HepG2 (cell line): ENCODE measurements around the gene COASY. TPM values are rescaled to one million over a fixed set of nuclear protein-coding genes. Genes with fewer than 3 reads are reported as not detected.

Source experiments
- ATAC-seq: fragments of 200-7000 bp; cut with Tn5 transposase; 3 replicates; pipeline ENCODE4 v1.9.1; 2020; ENCODE audit warnings: mild to moderate bottlenecking, moderate library complexity
- BruUV-seq: library from RNA; stranded (reverse); fragments of 400-500 nt; replicated peaks from 2 replicates; lab custom pipeline; 2021; lab: Mats Ljungman, UMichigan
- CTCF ChIA-PET: fragments of 300-600 bp; formaldehyde crosslinking; extraction: SDS; loops from one replicate; lab custom pipeline; 2021; ENCODE audit warnings: low total read pairs, inconsistent platforms, low intra/inter-chr PET ratio; lab: Yijun Ruan, JAX
- POLR2A ChIA-PET: fragments of 350-600 bp; sonication (Branson Sonifier 250); formaldehyde crosslinking; loops from one replicate; lab custom pipeline; 2020; ENCODE audit warnings: antibody characterized with exemption, inconsistent platforms; lab: Yijun Ruan, JAX
- DNase-seq: peaks from one replicate; pipeline ENCODE4 v3.0.0-alpha.2; 2015; ENCODE audit warnings: low spot score
- FAIRE-seq: peaks from 3 replicates; lab custom pipeline; 2011; peaks lifted over from hg19 to GRCh38; lab: Jason Lieb, UNC
- H2AFZ ChIP-seq: one replicate; pipeline ENCODE4 v1.6.1; 2011; ENCODE audit warnings: low read length, inconsistent platforms
- H3K27ac ChIP-seq: fragments of 300-600 bp; 3 replicates; pipeline ENCODE4 v1.8.0; 2011; ENCODE audit warnings: mixed run types, mild to moderate bottlenecking, mixed read lengths, low read length, inconsistent platforms; ENCODE audit not compliant: insufficient read depth; ENCODE audit errors: extremely low read length
- H3K27me3 ChIP-seq, 2 experiments: fragments of 200-600 bp in 1 of 2; 2 replicates in 1 of 2; 3 replicates in 1 of 2; pipeline versions ENCODE4 v1.6.0 to v1.8.0; 2011; ENCODE audit warnings: low read length in 2 of 2, mild to moderate bottlenecking in 2 of 2, moderate library complexity in 2 of 2, inconsistent platforms in 1 of 2; ENCODE audit not compliant: insufficient read depth in 2 of 2, control insufficient read depth in 1 of 2
- H3K36me3 ChIP-seq, 2 experiments: fragments of 200-600 bp in 1 of 2; replicated peaks in 1 of 2; 2 replicates in 1 of 2; 3 replicates in 1 of 2; pipeline versions ENCODE4 v1.5.1 to v1.8.0; 2011; ENCODE audit warnings: low read length in 2 of 2, inconsistent platforms in 1 of 2; ENCODE audit not compliant: insufficient read depth in 2 of 2, control insufficient read depth in 1 of 2
- H3K4me1 ChIP-seq: 2 replicates; pipeline ENCODE4 v1.5.1; 2012; ENCODE audit warnings: low read length, inconsistent platforms; ENCODE audit not compliant: insufficient read depth
- H3K4me2 ChIP-seq: 2 replicates; pipeline ENCODE4 v1.6.0; 2011; ENCODE audit warnings: low read depth, low read length, inconsistent platforms
- H3K4me3 ChIP-seq, 3 experiments: fragments of 200-600 bp in 1 of 3; sonication (generic), shearing (Covaris generic) in 1 of 3; replicated peaks in 1 of 3; 2 replicates each; pipeline ENCODE4 v1.5.1; 2011 to 2016; ENCODE audit warnings: low read length in 3 of 3, inconsistent platforms in 2 of 3, low read depth in 2 of 3, mild to moderate bottlenecking in 2 of 3, control low read depth in 1 of 3, mixed read lengths in 1 of 3; ENCODE audit not compliant: insufficient read depth in 1 of 3
- H3K79me2 ChIP-seq: one replicate; pipeline ENCODE4 v1.6.1; 2011; ENCODE audit warnings: low read length, inconsistent platforms; ENCODE audit not compliant: insufficient read depth
- H3K9ac ChIP-seq: 2 replicates; pipeline ENCODE4 v1.6.0; 2011; ENCODE audit warnings: mild to moderate bottlenecking, low read depth, low read length, inconsistent platforms; ENCODE audit not compliant: insufficient read depth
- H3K9me3 ChIP-seq: 2 replicates; pipeline ENCODE4 v1.5.1; 2012; ENCODE audit warnings: mild to moderate bottlenecking, low read length
- H4K20me1 ChIP-seq: 2 replicates; pipeline ENCODE4 v1.6.0; 2011; ENCODE audit warnings: inconsistent platforms, mild to moderate bottlenecking, low read length, moderate library complexity; ENCODE audit not compliant: insufficient read depth
- POLR2AphosphoS5 ChIP-seq: IDR thresholded peaks from 2 replicates; pipeline ENCODE4 v1.6.1; 2012; ENCODE audit warnings: low read depth, low read length
- PRPF4 ChIP-seq: fragments of 200-400 bp; formaldehyde crosslinking; IDR thresholded peaks from 2 replicates; pipeline ENCODE4 v1.6.1; 2016; ENCODE audit warnings: low read length, low read depth; ENCODE audit not compliant: poor library complexity, severe bottlenecking
- UBTF ChIP-seq: sonication (generic); formaldehyde crosslinking; IDR thresholded peaks from 2 replicates; pipeline ENCODE4 v1.4.0; 2020; ENCODE audit warnings: mild to moderate bottlenecking, missing genetic modification reagents
- ZBTB7A ChIP-seq: sonication (generic); formaldehyde crosslinking; IDR thresholded peaks from 2 replicates; pipeline ENCODE4 v1.8.0; 2022; ENCODE audit warnings: mild to moderate bottlenecking, missing genetic modification reagents
- ZNF280B ChIP-seq: sonication (generic); formaldehyde crosslinking; IDR thresholded peaks from 2 replicates; pipeline ENCODE4 v1.5.0; 2020; ENCODE audit warnings: missing genetic modification reagents, mild to moderate bottlenecking, borderline replicate concordance
- ZNF646 ChIP-seq: sonication (generic); formaldehyde crosslinking; IDR thresholded peaks from 2 replicates; pipeline ENCODE4 v1.9.0; 2021; ENCODE audit warnings: mild to moderate bottlenecking, missing genetic modification reagents
- WGBS: methylation state at CpG from one replicate; pipeline ENCODE4 v1.1.6; 2017; ENCODE audit warnings: low lambda C conversion rate; 5-methylcytosine and 5-hydroxymethylcytosine counted together
- in situ Hi-C: cut with HindIII; loops from 2 replicates; pipeline ENCODE4 v1.10.0; 2017; ENCODE audit warnings: low pct_unique_long_range_greater_than_20kb; ENCODE audit not compliant: extremely low pct_ligation_motif_present
- intact Hi-C: fragments of 100-400 bp; cut with micrococcal nuclease; formaldehyde crosslinking; loops from one replicate; pipeline ENCODE4 v1.10.0; 2022; ENCODE audit not compliant: unreplicated experiment
- polyA plus RNA-seq, 8 experiments: library from polyadenylated mRNA; depleted of rRNA in 3 of 8; stranded (reverse) in 7 of 8; unstranded in 1 of 8; fragments of >200 nt; fragmentation: Illumina TruSeq in 4 of 8; extraction: Trizol in 4 of 8; gene quantifications; 2 replicates each; pipeline versions ENCODE4 v1.2.1 to v1.2.3, GENCODE V29; 2011 to 2016; ENCODE audit warnings: low read depth in 4 of 8, missing spikeins in 1 of 8, mixed read lengths in 1 of 8; ENCODE audit not compliant: insufficient read depth in 1 of 8
- total RNA-seq, 5 experiments: library from RNA; depleted of rRNA; stranded (reverse); fragments of >200 nt; fragmentation: Illumina TruSeq; extraction: Trizol; gene quantifications; 2 replicates each; pipeline ENCODE4 v1.2.3, GENCODE V29; 2016; ENCODE audit warnings: low read depth in 1 of 5
- TF ChIP-seq, protein P1 (sequence below): sonication (generic); formaldehyde crosslinking; IDR thresholded peaks from 2 replicates; pipeline ENCODE4 v1.4.0; 2020; ENCODE audit warnings: missing genetic modification reagents

The COASY gene
- total and polyA plus RNA-seq, 2 of the 13 experiments (the other 11 are each of a cell fraction or from before 2014, with no cell fraction given) = 90.7 to 125 TPM

DNA sequence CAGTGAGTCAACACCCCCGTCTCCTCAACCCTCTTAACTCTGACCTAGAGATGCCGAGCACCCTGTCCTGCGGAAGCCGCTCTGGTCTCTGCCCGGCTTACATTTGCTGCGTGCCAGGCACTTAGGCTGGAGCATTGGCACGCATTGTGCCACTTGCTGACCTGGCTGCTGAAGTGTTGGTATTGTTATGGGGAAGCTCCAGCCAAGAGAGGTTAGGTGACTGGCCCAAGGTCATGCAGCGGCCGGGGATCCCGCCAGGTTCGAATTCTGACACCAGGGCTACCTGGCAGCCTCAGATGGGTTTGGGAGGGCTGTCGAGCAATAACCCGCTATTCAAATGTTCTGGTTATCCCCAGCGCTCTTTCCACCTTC is 14.3 kb upstream of the COASY start:
- FAIRE-seq (no peak), DNase-seq (no peak), ATAC-seq (no peak)
- intact Hi-C loops (no loop called here), in situ Hi-C loops (no loop called here)
- Histone ChIP-seq H3K9ac (no peak overlapping the region), H3K36me3 (peaks cover 0 to 12% of the 10 kb centered on the region in 2 experiments; a peak in 3 of 5 replicates), H3K27ac (no peak overlapping the region), H4K20me1 (no peaks in the 10 kb centered on the region), H3K27me3 (no peaks in the 10 kb centered on the region), H3K79me2 (peaks cover under 1% of the 10 kb centered on the region), H3K9me3 (no peaks in the 10 kb centered on the region), H3K4me2 (no peak overlapping the region), H2AFZ (no peak overlapping the region), H3K4me3 (no peak overlapping the region), H3K4me1 (peaks cover 65% of the 10 kb centered on the region)
- WGBS = 95% methylated on average over 10 of the region's 14 CpGs
- CTCF ChIA-PET = no interaction called here
- TF ChIP-seq UBTF (CRISPR knock-in tag) (0 out of 2 replicates have a peak, but pooled peaks have one; percentile 3), ZBTB7A (CRISPR knock-in tag) (no peak), ZNF280B (CRISPR knock-in tag) (peak; percentile 55; the same call in 1 of the 2 replicates), POLR2AphosphoS5 (0 out of 2 replicates have a peak, but pooled peaks have one; percentile 9), PRPF4 (no peak), ZNF646 (no peak)
- TF ChIP-seq, protein P1, sequence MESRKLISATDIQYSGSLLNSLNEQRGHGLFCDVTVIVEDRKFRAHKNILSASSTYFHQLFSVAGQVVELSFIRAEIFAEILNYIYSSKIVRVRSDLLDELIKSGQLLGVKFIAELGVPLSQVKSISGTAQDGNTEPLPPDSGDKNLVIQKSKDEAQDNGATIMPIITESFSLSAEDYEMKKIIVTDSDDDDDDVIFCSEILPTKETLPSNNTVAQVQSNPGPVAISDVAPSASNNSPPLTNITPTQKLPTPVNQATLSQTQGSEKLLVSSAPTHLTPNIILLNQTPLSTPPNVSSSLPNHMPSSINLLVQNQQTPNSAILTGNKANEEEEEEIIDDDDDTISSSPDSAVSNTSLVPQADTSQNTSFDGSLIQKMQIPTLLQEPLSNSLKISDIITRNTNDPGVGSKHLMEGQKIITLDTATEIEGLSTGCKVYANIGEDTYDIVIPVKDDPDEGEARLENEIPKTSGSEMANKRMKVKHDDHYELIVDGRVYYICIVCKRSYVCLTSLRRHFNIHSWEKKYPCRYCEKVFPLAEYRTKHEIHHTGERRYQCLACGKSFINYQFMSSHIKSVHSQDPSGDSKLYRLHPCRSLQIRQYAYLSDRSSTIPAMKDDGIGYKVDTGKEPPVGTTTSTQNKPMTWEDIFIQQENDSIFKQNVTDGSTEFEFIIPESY = peak; percentile 73
- no TSS peak for BruUV-seq
- POLR2A ChIA-PET = interaction anchor here (6.1 kb wide), 1 partner anchor 11 kb away, joined by 45 read pairs; the partner anchor contains the start of gene NAGLU
